ENCODE results near the gene PARVB.

Gene PARVB

DNA sequence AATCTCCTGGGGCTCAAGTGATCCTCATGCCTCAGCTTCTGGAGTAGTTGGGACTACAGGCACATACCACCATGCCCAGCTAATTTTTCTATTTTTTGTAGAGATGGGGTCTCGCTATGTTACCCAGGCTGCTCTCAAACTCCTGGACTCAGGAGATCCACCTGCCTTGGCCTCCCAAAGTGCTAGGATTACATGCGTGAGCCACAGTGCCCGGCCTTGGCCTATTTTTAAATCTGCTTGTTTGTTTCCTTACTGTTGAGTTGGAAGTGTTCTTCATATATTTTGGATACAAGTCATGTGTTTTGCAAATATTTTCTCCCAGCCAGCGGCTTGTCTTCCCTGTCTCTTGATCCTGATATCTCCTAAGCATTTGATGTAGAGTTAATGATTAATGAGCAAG, 5.0 kb downstream of the PARVB start:
- no peak for DNase-seq (ENCODE audit: extremely low read depth, low read depth)
- TF ChIP-seq CTCF (IDR thresholded peaks at IDR 0.05; ENCODE audit: low read depth, low read length) = no peak

GRCh38 chr22:44030051-44030701, 6.1 kb downstream of the PARVB start:
- no peak for TF ChIP-seq CTCF (IDR thresholded peaks at IDR 0.05; ENCODE audit: low read depth, low read length)
- DNase-seq (ENCODE audit: extremely low read depth, low read depth) = no peak

DNA sequence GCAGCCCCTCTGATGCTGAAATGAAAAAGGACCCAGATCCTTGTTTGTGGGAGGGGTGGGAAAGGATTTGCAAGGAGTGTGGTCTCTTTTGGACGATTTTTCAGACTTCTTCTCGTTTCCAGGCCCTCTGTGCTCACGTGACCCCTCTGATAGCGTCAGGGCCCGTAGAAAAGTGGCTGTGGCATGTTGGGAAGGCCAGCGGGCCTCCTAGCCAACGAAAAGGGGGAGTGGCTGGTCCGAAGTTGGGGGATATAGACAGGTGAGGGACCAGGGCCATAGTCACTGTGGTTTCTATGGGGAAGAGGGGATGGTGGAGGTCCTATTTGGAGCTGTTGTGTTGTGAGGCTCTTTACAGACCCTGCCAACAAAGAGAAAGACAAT, 6.6 kb downstream of the PARVB start:
- TF ChIP-seq CTCF (IDR thresholded peaks at IDR 0.05; ENCODE audit: low read depth, low read length) = no peak
- DNase-seq (ENCODE audit: extremely low read depth, low read depth) = no peak

GRCh38 chr22:44031158-44031952, 7.3 kb downstream of the PARVB start:
- DNase-seq (ENCODE audit: extremely low read depth, low read depth) = no peak
- TF ChIP-seq CTCF (IDR thresholded peaks at IDR 0.05; ENCODE audit: low read depth, low read length) = no peak

DNA sequence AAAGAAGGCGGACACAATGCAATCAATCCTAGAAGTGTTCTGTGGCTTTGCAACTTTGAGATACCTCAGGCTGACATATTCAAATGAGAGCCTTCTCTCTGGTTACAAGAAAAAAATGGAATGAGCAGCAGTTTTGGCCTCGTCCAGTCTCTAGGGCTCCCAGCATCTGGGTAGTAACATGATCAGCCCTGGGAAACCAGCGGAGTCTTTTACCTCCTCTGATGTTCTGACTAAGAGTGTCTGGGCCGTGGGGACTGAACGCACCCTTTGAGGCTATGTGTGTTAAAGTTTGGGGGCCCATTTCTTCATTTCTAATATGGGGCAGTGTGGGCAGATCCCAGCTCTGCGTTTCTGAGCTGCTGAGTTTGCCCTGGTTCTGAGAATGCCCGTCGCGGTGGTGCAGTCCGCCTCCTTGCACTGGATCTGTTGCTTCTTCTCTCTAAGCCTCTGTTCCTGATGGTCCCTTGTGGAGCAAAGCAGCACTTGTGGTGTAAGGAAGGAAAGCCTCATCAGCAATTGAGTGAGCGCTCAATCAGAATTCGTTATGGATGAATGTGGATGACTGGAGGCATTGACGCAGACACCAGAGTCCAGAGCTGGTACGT, 8.1 kb downstream of the PARVB start:
- no peak for DNase-seq (ENCODE audit: extremely low read depth, low read depth)
- TF ChIP-seq CTCF (IDR thresholded peaks at IDR 0.05; ENCODE audit: low read depth, low read length) = no peak

- DNase-seq (ENCODE audit: extremely low read depth, low read depth) = no peak
Observed at GRCh38 chr22:44033287-44033686, 9.2 kb downstream of the PARVB start.

More at GRCh38 chr22:44033287-44033686, 9.2 kb downstream of the PARVB start:
- no peak for TF ChIP-seq CTCF (IDR thresholded peaks at IDR 0.05; ENCODE audit: low read depth, low read length)
